Measurements from ENCODE around the gene GRHL1.

GRHL1 gene

DNA sequence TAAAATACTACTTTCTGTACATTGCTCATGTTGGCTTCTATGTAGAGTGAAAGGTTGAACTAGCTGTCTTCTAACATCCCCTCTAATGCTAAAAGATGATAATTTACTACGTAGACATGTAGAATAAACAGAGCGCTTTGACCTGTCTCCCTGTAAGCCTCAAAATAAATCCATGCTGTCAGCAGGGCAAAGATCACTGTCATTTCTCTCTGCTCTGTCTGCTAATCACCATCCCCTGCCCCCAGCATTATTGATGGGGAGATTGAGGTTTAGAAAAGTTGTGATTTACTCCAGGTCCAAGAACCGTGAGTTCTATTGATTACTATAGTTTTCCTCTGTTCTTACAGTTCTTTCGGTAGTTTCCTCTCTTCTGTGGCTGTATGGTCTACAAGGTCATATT lies 39.0 kb upstream of the GRHL1 start:
- H3K27me3 ChIP-seq (ENCODE audit: low read length): no peaks in the 10 kb centered on the region
- TF ChIP-seq EZH2phosphoT487 (conservative IDR thresholded peaks at IDR 0.05; ENCODE audit: low read length): no peak
- TF ChIP-seq, protein P1, sequence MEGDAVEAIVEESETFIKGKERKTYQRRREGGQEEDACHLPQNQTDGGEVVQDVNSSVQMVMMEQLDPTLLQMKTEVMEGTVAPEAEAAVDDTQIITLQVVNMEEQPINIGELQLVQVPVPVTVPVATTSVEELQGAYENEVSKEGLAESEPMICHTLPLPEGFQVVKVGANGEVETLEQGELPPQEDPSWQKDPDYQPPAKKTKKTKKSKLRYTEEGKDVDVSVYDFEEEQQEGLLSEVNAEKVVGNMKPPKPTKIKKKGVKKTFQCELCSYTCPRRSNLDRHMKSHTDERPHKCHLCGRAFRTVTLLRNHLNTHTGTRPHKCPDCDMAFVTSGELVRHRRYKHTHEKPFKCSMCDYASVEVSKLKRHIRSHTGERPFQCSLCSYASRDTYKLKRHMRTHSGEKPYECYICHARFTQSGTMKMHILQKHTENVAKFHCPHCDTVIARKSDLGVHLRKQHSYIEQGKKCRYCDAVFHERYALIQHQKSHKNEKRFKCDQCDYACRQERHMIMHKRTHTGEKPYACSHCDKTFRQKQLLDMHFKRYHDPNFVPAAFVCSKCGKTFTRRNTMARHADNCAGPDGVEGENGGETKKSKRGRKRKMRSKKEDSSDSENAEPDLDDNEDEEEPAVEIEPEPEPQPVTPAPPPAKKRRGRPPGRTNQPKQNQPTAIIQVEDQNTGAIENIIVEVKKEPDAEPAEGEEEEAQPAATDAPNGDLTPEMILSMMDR (IDR thresholded peaks at IDR 0.05; ENCODE audit: insufficient read depth, low read length, poor library complexity, severe bottlenecking): no peak
- no peak overlapping the region for H3K27ac ChIP-seq (ENCODE audit: low read depth, low read length)
- H4K20me1 ChIP-seq (ENCODE audit: low read depth, low read length): no peaks in the 10 kb centered on the region
- H3K9ac ChIP-seq (ENCODE audit: low read length): no peak overlapping the region
- no peaks in the 10 kb centered on the region for H3F3A ChIP-seq (ENCODE audit: insufficient read depth)
- H2AFZ ChIP-seq (ENCODE audit: low read depth, low read length, severe bottlenecking): no peak overlapping the region
- no peak overlapping the region for H3K4me3 ChIP-seq (ENCODE audit: insufficient read depth, low read length, poor library complexity, severe bottlenecking)
- H3K9me3 ChIP-seq (ENCODE audit: insufficient read depth, low read length): no peaks in the 10 kb centered on the region
- H3K9me2 ChIP-seq (replicated peaks; ENCODE audit: insufficient read depth, low read length): no peaks in the 10 kb centered on the region
- no peak overlapping the region for H3K4me2 ChIP-seq (ENCODE audit: low read depth, low read length, poor library complexity, severe bottlenecking)
- H3K36me3 ChIP-seq (ENCODE audit: low read length): peaks cover 19% of the 10 kb centered on the region
- H3K79me2 ChIP-seq (ENCODE audit: insufficient read depth, low read length): no peaks in the 10 kb centered on the region

DNA sequence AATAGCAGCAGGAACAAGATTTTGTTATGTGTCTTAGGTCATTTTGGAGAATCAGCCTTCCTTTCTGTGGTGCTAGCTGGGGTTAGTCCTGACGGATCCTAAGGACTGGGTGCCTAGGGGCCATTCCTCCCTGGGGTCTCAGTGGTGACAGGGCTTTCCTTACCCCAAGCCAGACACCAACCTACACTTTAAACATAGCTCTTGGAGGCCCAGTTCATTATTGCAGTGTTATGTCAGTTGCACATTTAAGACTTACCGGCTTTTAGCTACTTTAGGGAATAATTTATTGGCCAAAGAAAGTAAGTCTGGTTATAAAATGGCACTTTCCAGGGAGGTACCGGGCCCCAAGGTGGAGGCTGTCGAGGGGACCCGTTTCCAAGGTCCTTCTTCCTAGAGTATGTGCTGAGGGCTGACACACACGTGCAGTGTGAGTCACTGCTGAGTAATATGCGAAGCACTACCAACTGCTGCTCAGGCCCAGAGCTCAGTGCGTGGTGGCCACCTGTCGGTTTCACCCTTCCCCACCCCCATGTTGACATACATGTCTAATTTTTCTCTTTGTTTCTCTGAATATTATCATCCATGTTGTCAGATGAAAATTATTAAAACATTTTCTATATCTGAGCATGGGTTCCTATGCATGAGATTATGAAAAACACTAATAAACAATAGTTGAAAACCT lies 37.0 kb upstream of the GRHL1 start:
- Histone ChIP-seq H4K20me1 (ENCODE audit: low read depth, low read length) (no peaks in the 10 kb centered on the region), H3F3A (ENCODE audit: insufficient read depth) (no peaks in the 10 kb centered on the region), H3K27ac (ENCODE audit: low read depth, low read length) (no peak overlapping the region), H3K9me2 (replicated peaks; ENCODE audit: insufficient read depth, low read length) (no peaks in the 10 kb centered on the region), H3K4me3 (ENCODE audit: insufficient read depth, low read length, poor library complexity, severe bottlenecking) (no peak overlapping the region), H3K9ac (ENCODE audit: low read length) (no peak overlapping the region), H3K27me3 (ENCODE audit: low read length) (no peaks in the 10 kb centered on the region), H3K9me3 (ENCODE audit: insufficient read depth, low read length) (no peaks in the 10 kb centered on the region), H3K79me2 (ENCODE audit: insufficient read depth, low read length) (no peaks in the 10 kb centered on the region), H3K36me3 (ENCODE audit: low read length) (peaks cover 22% of the 10 kb centered on the region), H3K4me2 (ENCODE audit: low read depth, low read length, poor library complexity, severe bottlenecking) (no peak overlapping the region), H2AFZ (ENCODE audit: low read depth, low read length, severe bottlenecking) (no peak overlapping the region)
- TF ChIP-seq EZH2phosphoT487 (conservative IDR thresholded peaks at IDR 0.05; ENCODE audit: low read length): no peak
- TF ChIP-seq, protein P1 (IDR thresholded peaks at IDR 0.05; ENCODE audit: insufficient read depth, low read length, poor library complexity, severe bottlenecking): no peak

DNA sequence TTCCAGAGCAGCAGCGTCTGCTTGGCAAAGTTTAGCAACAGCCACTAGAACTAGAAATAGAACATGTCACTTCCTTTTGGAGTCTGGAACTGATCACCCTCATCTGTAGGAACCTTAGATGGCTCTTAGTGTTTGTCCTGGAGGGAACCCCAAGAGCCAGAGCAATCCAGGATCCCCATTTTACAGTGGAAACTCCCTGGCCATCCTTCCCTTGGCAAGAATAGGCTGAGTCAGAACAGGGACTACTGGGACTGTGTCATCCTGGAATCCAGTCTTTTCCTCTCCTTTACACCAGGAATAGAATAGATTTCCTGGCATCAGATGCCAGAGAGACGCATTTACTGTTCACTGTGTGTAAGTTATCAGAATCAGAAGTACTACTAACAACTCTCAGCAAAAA lies 33.2 kb upstream of the GRHL1 start:
- H3K27me3 ChIP-seq (ENCODE audit: low read length): no peaks in the 10 kb centered on the region
- TF ChIP-seq, protein P1 (IDR thresholded peaks at IDR 0.05; ENCODE audit: insufficient read depth, low read length, poor library complexity, severe bottlenecking): no peak
- TF ChIP-seq EZH2phosphoT487 (conservative IDR thresholded peaks at IDR 0.05; ENCODE audit: low read length): no peak
- no peaks in the 10 kb centered on the region for H3K9me3 ChIP-seq (ENCODE audit: insufficient read depth, low read length)
- no peaks in the 10 kb centered on the region for H3K9me2 ChIP-seq (replicated peaks; ENCODE audit: insufficient read depth, low read length)
- peaks cover 25% of the 10 kb centered on the region for H3K36me3 ChIP-seq (ENCODE audit: low read length)
- H4K20me1 ChIP-seq (ENCODE audit: low read depth, low read length): no peaks in the 10 kb centered on the region
- H3K4me2 ChIP-seq (ENCODE audit: low read depth, low read length, poor library complexity, severe bottlenecking): no peak overlapping the region
- no peak overlapping the region for H3K27ac ChIP-seq (ENCODE audit: low read depth, low read length)
- no peak overlapping the region for H3K9ac ChIP-seq (ENCODE audit: low read length)
- H3F3A ChIP-seq (ENCODE audit: insufficient read depth): no peaks in the 10 kb centered on the region
- no peak overlapping the region for H2AFZ ChIP-seq (ENCODE audit: low read depth, low read length, severe bottlenecking)
- no peak overlapping the region for H3K4me3 ChIP-seq (ENCODE audit: insufficient read depth, low read length, poor library complexity, severe bottlenecking)
- H3K79me2 ChIP-seq (ENCODE audit: insufficient read depth, low read length): no peaks in the 10 kb centered on the region

Data from SU-DHL-6 (cell line).